Calu3 (cell line): ENCODE data around the gene CPEB2. TPM values are rescaled to one million over a fixed set of nuclear protein-coding genes. Genes with fewer than 3 reads are reported as not detected.

ENCODE experiments used
- BruUV-seq: library from RNA; stranded (reverse); fragments of 400-500 nt; replicated peaks from 2 replicates; lab custom pipeline; 2021; lab: Mats Ljungman, UMichigan
- CTCF ChIA-PET: fragments of 300-600 bp; sonication (Branson Sonifier 250); formaldehyde crosslinking; loops from one replicate; lab custom pipeline; 2022; ENCODE audit warnings: antibody characterized with exemption; lab: Charles Lee
- DNase-seq: peaks from one replicate; pipeline ENCODE4 v3.0.0; 2022
- H3K27ac Mint-ChIP-seq: one replicate; pipeline ENCODE4 v1.8.0; 2022; ENCODE audit warnings: mixed read lengths; ENCODE audit not compliant: unreplicated experiment
- H3K27me3 Mint-ChIP-seq: one replicate; pipeline ENCODE4 v1.8.0; 2022; ENCODE audit warnings: mixed read lengths; ENCODE audit not compliant: unreplicated experiment
- H3K36me3 Mint-ChIP-seq: one replicate; pipeline ENCODE4 v1.8.0; 2022; ENCODE audit warnings: mild to moderate bottlenecking, moderate library complexity, mixed read lengths; ENCODE audit not compliant: insufficient read depth, unreplicated experiment
- H3K4me1 Mint-ChIP-seq: one replicate; pipeline ENCODE4 v1.8.0; 2022; ENCODE audit warnings: mild to moderate bottlenecking, low read depth, mixed read lengths; ENCODE audit not compliant: unreplicated experiment
- H3K4me3 Mint-ChIP-seq: one replicate; pipeline ENCODE4 v1.8.0; 2022; ENCODE audit warnings: mild to moderate bottlenecking, low read depth, moderate library complexity, mixed read lengths; ENCODE audit not compliant: unreplicated experiment
- H3K9me3 Mint-ChIP-seq: one replicate; pipeline ENCODE4 v1.8.0; 2022; ENCODE audit warnings: low read depth, mixed read lengths; ENCODE audit not compliant: unreplicated experiment
- CTCF ChIP-seq: fragments of 200-600 bp; IDR thresholded peaks from one replicate; pipeline ENCODE4 v1.8.0; 2022; ENCODE audit warnings: antibody characterized with exemption; ENCODE audit not compliant: unreplicated experiment
- intact Hi-C: fragments of 100-400 bp; cut with micrococcal nuclease; formaldehyde crosslinking; loops from one replicate; pipeline ENCODE4 v1.10.0; 2022; ENCODE audit not compliant: unreplicated experiment
- total RNA-seq: library from RNA; stranded (reverse); gene quantifications from 2 replicates; pipeline ENCODE4 v1.2.3, GENCODE V29; 2022

The CPEB2 gene
- total RNA-seq, 1 experiment from 2014 or later, result 7.3 TPM

GRCh38 chr4:15089979-15090378 lies 87.7 kb downstream of the CPEB2 start:
- no peak for TF ChIP-seq CTCF
- intact Hi-C loops, result no loop called here
- Mint-ChIP-seq H3K4me3 (no peak overlapping the region), H3K27ac (no peak overlapping the region), H3K9me3 (peaks cover 3% of the 10 kb centered on the region), H3K27me3 (no peaks in the 10 kb centered on the region), H3K36me3 (no peaks in the 10 kb centered on the region), H3K4me1 (no peaks in the 10 kb centered on the region)
- no TSS peak for BruUV-seq
- DNase-seq, result no peak
- CTCF ChIA-PET, result no interaction called here

GRCh38 chr4:15100380-15100779 lies 98.1 kb downstream of the CPEB2 start:
- H3K4me3 Mint-ChIP-seq, result no peak overlapping the region
- no peaks in the 10 kb centered on the region for H3K9me3 Mint-ChIP-seq
- no TSS peak for BruUV-seq
- intact Hi-C loops, result no loop called here
- no peak overlapping the region for H3K27ac Mint-ChIP-seq
- CTCF ChIA-PET, result no interaction called here
- H3K4me1 Mint-ChIP-seq, result no peaks in the 10 kb centered on the region
- no peaks in the 10 kb centered on the region for H3K36me3 Mint-ChIP-seq
- no peak for TF ChIP-seq CTCF
- H3K27me3 Mint-ChIP-seq, result no peaks in the 10 kb centered on the region
- DNase-seq, result no peak

- H3K27me3 Mint-ChIP-seq, result no peaks in the 10 kb centered on the region
- no TSS peak for BruUV-seq
- TF ChIP-seq CTCF, result no peak
- H3K36me3 Mint-ChIP-seq, result no peaks in the 10 kb centered on the region
- DNase-seq, result no peak
- H3K4me3 Mint-ChIP-seq, result no peak overlapping the region
- CTCF ChIA-PET, result no interaction called here
- intact Hi-C loops, result no loop called here
- H3K4me1 Mint-ChIP-seq, result no peaks in the 10 kb centered on the region
- H3K9me3 Mint-ChIP-seq, result no peaks in the 10 kb centered on the region
- no peak overlapping the region for H3K27ac Mint-ChIP-seq
These were observed 98.9 kb downstream of the CPEB2 start for GRCh38 chr4:15100994-15101695.

GRCh38 chr4:15104825-15105224 lies 102.5 kb downstream of the CPEB2 start:
- no peak for TF ChIP-seq CTCF
- CTCF ChIA-PET, result no interaction called here
- Mint-ChIP-seq H3K4me3 (no peak overlapping the region), H3K27me3 (no peaks in the 10 kb centered on the region), H3K9me3 (no peaks in the 10 kb centered on the region), H3K36me3 (no peaks in the 10 kb centered on the region), H3K27ac (no peak overlapping the region), H3K4me1 (no peaks in the 10 kb centered on the region)
- intact Hi-C loops, result no loop called here
- no peak for DNase-seq
- BruUV-seq, result no TSS peak
